Measurements from ENCODE around the gene LENEP.
A peak's percentile ranks its signal among the peaks of the same experiment; 100 is the strongest.

The LENEP gene

GRCh38 chr1:155012776-155013602 is 19.6 kb downstream of the LENEP start:
- no peak for DNase-seq

GRCh38 chr1:155013632-155014031 is 20.2 kb downstream of the LENEP start:
- DNase-seq: no peak

- DNase-seq: no peak
Observed at GRCh38 chr1:155014709-155015508, 21.5 kb downstream of the LENEP start.

GRCh38 chr1:155015527-155016230 is 22.3 kb downstream of the LENEP start:
- DNase-seq: no peak

GRCh38 chr1:155016231-155016831 is 22.9 kb downstream of the LENEP start:
- no peak for DNase-seq

- DNase-seq: peak; percentile 87
Observed at GRCh38 chr1:155017041-155017945, 23.9 kb downstream of the LENEP start.

GRCh38 chr1:155017946-155018316 is 24.5 kb downstream of the LENEP start:
- DNase-seq: no peak

- DNase-seq: no peak
Observed at GRCh38 chr1:155018617-155019348, 25.4 kb downstream of the LENEP start.

- DNase-seq: no peak
Observed at GRCh38 chr1:155019377-155020245, 26.2 kb downstream of the LENEP start.

GRCh38 chr1:155022136-155022926 is 28.9 kb downstream of the LENEP start:
- no peak for DNase-seq

GRCh38 chr1:155022927-155023236 is 29.5 kb downstream of the LENEP start:
- no peak for DNase-seq

GRCh38 chr1:155023627-155024026 is 30.2 kb downstream of the LENEP start:
- no peak for DNase-seq

- no peak for DNase-seq
Observed at GRCh38 chr1:155024315-155024714, 30.9 kb downstream of the LENEP start.

- DNase-seq: no peak
Observed at GRCh38 chr1:155026154-155026553, 32.8 kb downstream of the LENEP start.

GRCh38 chr1:155026588-155026987 is 33.2 kb downstream of the LENEP start:
- no peak for DNase-seq

- DNase-seq: no peak
Observed at GRCh38 chr1:155029513-155030242, 36.3 kb downstream of the LENEP start.

GRCh38 chr1:155030243-155030795 is 36.9 kb downstream of the LENEP start:
- DNase-seq: no peak

GRCh38 chr1:155030899-155031298 is 37.5 kb downstream of the LENEP start:
- DNase-seq: no peak

GRCh38 chr1:155032886-155033285 is 39.5 kb downstream of the LENEP start:
- no peak for DNase-seq
